ENCODE data around the gene ADAM21. TPM values are rescaled to one million over a fixed set of nuclear protein-coding genes. Genes with fewer than 3 reads are reported as not detected.
"Not testable (repeated sequence)": the region's sequence is repeated elsewhere in the genome, so short reads cannot be mapped to it uniquely, and the experiment has no call there.

ADAM21 gene
- polyA plus RNA-seq, 4 donors, result 0.16 to 0.43 (median 0.30) TPM

GRCh38 chr14:70475459-70475858, 23.5 kb downstream of the ADAM21 start:
- DNase-seq (ENCODE audit: low read depth in 4 of 4, low spot score in 3 of 4), result not testable (repeated sequence)

- not testable (repeated sequence) for DNase-seq (ENCODE audit: low read depth in 4 of 4, low spot score in 3 of 4)
These were observed 25.6 kb downstream of the ADAM21 start for GRCh38 chr14:70477356-70478105.

GRCh38 chr14:70489579-70490200, 37.7 kb downstream of the ADAM21 start:
- DNase-seq (ENCODE audit: low read depth in 4 of 4, low spot score in 3 of 4), result no peak

GRCh38 chr14:70498191-70498590, 46.2 kb downstream of the ADAM21 start:
- DNase-seq (ENCODE audit: low read depth in 4 of 4, low spot score in 3 of 4), result no peak

Other genes starting within 250 kb of the ADAM21 start
- gene COX16, start 92.5 kb upstream of the ADAM21 start, polyA plus RNA-seq (ENCODE audit: insufficient read length in 4 of 4), result 100 to 1,000 TPM in 1 of 4 donors, 10 to 100 TPM in 3; 82.3 to 102 (median 97.6) TPM
- 10 to 100 TPM; 36.7 to 50.4 (median 45.7) TPM for gene SYNJ2BP, start 35.1 kb upstream of the ADAM21 start, polyA plus RNA-seq (ENCODE audit: insufficient read length in 4 of 4)
- gene ADAM20, start 82.8 kb downstream of the ADAM21 start, polyA plus RNA-seq (ENCODE audit: insufficient read length in 4 of 4), result under 1 TPM in 3 of 4 donors, not detected in 1; 0.06 to 0.16 (median 0.10) TPM
- 10 to 100 TPM; 33.3 to 43.8 (median 42.0) TPM for gene MED6, start 148.5 kb downstream of the ADAM21 start, polyA plus RNA-seq (ENCODE audit: insufficient read length in 4 of 4)
- gene TTC9, start 189.7 kb downstream of the ADAM21 start, polyA plus RNA-seq (ENCODE audit: insufficient read length in 4 of 4), result 1 to 10 TPM; 3.2 to 3.8 (median 3.7) TPM

Measured in right renal pelvis (tissue), 4 donors.